Measurements from ENCODE around the gene DIMT1.
A peak's percentile ranks its signal among the peaks of the same experiment; 100 is the strongest.

Gene DIMT1

DNA sequence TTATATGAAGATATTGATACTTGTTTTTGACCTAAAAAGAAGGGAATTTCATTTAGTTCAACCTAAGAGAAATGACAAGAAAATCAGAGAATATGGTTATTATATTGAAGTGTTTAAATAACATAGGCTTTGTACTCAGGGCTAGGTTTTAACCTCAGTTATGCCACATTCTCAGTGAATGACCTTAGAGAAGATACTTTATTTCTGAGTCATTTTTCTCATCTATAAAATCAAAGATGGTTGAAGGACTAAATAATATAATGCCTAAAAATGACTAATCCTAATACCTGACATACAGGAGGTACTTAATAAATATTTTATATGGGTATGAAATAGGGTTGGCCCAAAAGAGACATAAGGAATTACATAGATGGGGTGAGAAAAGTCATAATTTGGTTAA, 32.3 kb downstream of the DIMT1 start:
- peak; percentile 43 for DNase-seq (ENCODE audit: low read depth)

GRCh38 chr5:62369039-62369438, 34.7 kb downstream of the DIMT1 start:
- DNase-seq (ENCODE audit: low read depth): no peak

DNA sequence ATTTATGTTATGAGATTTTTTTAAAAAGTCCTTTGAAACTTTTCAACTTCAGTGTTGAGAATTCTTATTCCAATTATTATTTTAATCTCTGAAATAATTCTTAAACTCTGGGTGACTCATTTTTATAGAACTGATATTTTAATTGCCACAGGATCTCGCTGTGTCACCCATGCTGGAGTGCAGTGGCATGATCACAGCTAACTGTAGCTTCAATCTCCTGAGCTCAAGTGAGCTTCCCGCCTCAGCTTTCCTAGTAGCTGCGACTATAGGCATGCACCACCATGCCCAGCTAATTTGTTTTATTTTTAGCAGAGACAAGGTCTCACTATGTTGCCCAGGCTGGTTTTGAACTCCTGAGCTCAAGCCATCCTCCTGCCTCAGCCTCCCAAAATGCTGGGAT, 41.0 kb downstream of the DIMT1 start:
- DNase-seq (ENCODE audit: low read depth): no peak

DNA sequence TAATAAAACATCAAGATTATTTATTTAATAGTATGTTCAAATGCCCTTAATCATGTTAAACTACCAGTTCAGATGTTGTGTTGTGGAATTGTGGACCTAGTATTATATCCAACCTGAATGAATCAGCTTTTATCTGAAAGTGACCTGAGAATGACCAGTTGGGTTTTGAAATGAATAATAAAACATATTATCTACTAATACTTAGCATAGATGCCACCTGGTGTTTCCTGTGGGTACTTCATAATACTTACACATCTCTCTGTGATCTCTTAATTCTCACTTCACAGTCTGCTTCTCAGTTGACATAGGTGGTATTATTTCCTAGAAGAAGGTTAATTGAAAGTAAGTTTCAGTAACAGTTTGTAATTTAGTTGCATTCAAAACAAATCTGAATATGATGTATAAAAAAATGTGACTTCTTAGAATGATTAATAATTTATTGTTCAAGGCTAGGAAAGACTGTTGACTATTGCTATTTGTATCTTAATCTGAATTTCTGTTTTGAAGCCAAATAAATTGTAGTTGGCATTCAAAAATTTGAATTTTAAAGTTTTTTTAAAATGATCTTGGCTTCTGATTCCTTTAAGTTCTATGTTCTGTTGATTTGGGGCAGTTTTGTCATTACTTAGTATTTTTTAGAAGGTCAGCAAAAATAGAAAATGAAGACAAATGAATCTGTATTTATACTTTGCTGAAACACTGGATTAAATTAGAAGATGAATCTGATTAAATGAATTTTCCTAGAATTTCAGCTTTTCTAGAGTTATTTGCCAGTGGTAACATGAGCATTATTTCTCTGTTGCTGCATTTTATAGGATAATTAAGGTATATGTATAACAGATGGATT, 49.5 kb downstream of the DIMT1 start:
- DNase-seq (ENCODE audit: low read depth): peak; percentile 76

DNA sequence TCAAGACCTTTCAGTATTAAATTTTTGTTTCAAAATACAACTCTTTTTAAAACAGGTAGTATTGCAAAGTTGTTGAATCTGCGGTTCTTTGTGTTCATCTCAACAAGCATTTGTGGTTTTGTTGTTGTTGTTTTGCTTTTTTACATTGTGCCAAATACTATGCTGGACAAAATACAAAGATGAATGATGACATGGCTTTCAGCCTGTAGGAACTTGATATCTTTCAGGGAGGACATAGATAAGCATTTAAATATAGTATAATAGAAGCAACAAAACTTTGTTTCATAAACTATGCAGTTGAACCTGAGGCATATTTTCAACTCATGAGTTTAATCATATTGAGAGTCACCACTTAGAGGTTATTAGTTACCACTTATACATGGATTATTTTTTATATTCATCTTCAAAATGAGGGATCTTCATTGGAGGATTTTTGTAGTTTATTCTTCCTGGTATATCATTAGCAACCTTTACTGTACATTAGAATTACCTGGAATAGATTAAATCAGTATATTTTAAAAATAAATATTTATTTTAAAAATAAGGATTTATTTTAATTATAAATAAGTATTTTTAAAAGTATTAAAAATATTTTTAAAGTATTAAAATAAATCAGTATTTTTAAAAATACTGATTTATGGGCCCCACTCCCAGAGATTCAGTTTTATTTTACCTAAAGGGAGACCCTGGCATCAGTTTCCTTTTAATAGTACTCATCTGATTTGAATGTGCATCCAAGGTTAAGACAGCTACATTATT, 54.8 kb downstream of the DIMT1 start:
- no peak for DNase-seq (ENCODE audit: low read depth)

- no peak for DNase-seq (ENCODE audit: low read depth)
Observed at GRCh38 chr5:62347928-62348327, 55.8 kb downstream of the DIMT1 start.

- DNase-seq (ENCODE audit: low read depth): no peak
Observed at GRCh38 chr5:62346748-62347147, 57.0 kb downstream of the DIMT1 start.

DNA sequence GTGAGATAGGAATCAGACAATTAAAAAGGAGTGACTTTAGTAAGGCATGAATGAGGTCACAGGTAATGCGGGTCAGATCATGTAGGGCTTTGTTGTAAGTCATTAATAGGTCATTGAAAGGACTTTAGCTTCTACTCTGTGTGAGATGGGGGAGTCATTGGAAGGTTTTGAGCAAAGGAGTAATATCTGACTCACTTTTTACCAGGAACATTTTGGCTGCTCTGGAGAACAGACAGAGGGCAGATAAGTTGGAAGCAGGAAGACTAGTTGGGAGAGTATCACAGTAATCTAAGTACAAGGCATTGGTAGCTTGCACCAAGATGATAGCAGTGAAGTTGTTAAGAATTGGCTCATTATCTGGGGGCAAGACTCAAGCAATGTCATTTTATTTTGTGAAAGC, 60.3 kb downstream of the DIMT1 start:
- DNase-seq (ENCODE audit: low read depth): peak; percentile 4

DNA sequence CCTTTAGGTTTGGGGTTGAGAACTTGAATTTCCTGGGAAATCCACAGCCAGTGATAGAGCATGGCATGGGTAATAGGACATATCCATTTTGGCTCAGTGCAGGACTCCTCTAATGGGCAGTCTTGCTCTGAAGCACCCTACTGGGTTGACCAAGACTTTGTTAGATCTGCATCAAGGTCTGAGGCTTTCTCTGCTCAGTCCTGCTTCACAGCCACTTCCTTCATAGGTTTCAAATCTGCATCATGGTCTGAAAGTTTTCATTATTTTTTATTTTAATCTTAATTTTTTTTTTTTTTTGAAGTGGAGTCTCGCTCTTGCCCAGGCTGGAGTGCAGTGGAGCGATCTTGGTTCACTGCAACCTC, 61.2 kb downstream of the DIMT1 start:
- DNase-seq (ENCODE audit: low read depth): no peak

- no peak for DNase-seq (ENCODE audit: low read depth)
Observed at GRCh38 chr5:62341783-62342475, 61.8 kb downstream of the DIMT1 start.

- no peak for DNase-seq (ENCODE audit: low read depth)
Observed at GRCh38 chr5:62340979-62341378, 62.7 kb downstream of the DIMT1 start.

- peak; percentile 31 for DNase-seq (ENCODE audit: low read depth)
Observed at GRCh38 chr5:62340392-62340791, 63.3 kb downstream of the DIMT1 start.
